Body of pancreas (tissue), 4 donors: Measurements from ENCODE around the gene SIAE. TPM values are rescaled to one million over a fixed set of nuclear protein-coding genes. Genes with fewer than 3 reads are reported as not detected.

Experiments used
- ATAC-seq: fragments of 150-250 bp; one replicate; pipeline ENCODE4 v1.9.1; 2016
- DNase-seq, 4 donors: peaks; one replicate each; pipeline ENCODE4 v3.0.0-alpha.2; 2019
- H3K27ac ChIP-seq, 4 donors: fragments of 200-600 bp; sonication (generic); 1 replicate in 3 of 4; 2 replicates in 1 of 4; pipeline versions ENCODE4 v1.5.1 to v1.6.1; 2016 to 2019; ENCODE audit warnings: mild to moderate bottlenecking in 1 of 4, mixed read lengths in 1 of 4, moderate library complexity in 1 of 4
- H3K27me3 ChIP-seq, 2 donors: fragments of 200-600 bp; sonication (generic); one replicate each; pipeline ENCODE4 v1.6.0; 2016; ENCODE audit warnings: mild to moderate bottlenecking in 1 of 2
- H3K36me3 ChIP-seq, 2 donors: fragments of 200-600 bp; sonication (generic); replicated peaks in 1 of 2; 2 replicates each; pipeline ENCODE4 v1.5.1; 2016; ENCODE audit warnings: low read depth in 2 of 2; ENCODE audit not compliant: insufficient read depth in 1 of 2
- H3K4me1 ChIP-seq: fragments of 200-600 bp; sonication (generic); one replicate; pipeline ENCODE4 v1.6.0; 2016
- H3K4me3 ChIP-seq, 2 donors: fragments of 200-600 bp; sonication (generic); 1 replicate in 1 of 2; 2 replicates in 1 of 2; pipeline ENCODE4 v1.5.1; 2016 to 2019
- H3K9me3 ChIP-seq, 3 donors: fragments of 200-600 bp; sonication (generic); 1 replicate in 2 of 3; 2 replicates in 1 of 3; pipeline ENCODE4 v1.5.1; 2016
- CTCF ChIP-seq, 7 experiments: fragments of 450-650 bp in 4 of 7; fragments of 200-600 bp in 3 of 7; sonication (generic) in 3 of 7; IDR thresholded peaks; one replicate each; pipeline ENCODE4 v1.5.1; 2016 to 2019; ENCODE audit warnings: antibody characterized with exemption in 7 of 7
- POLR2A ChIP-seq, 3 donors: fragments of 450-650 bp; IDR thresholded peaks; one replicate each; pipeline ENCODE4 v1.6.1; 2016; ENCODE audit warnings: antibody characterized with exemption in 3 of 3, mild to moderate bottlenecking in 2 of 3
- WGBS, 2 donors: methylation state at CpG; one replicate each; pipeline ENCODE4 v1.1.5; 2017; 5-methylcytosine and 5-hydroxymethylcytosine counted together
- intact Hi-C: fragments of 100-400 bp; cut with DNase I; formaldehyde crosslinking; loops from one replicate; pipeline ENCODE4 v1.15.1; 2023
- total RNA-seq, 2 donors: library from RNA; depleted of rRNA; stranded (reverse); fragments of >200 nt; gene quantifications; one replicate each; pipeline ENCODE4 v1.1.0, GENCODE V29; 2016

The SIAE gene
- total RNA-seq, 2 donors from 2014 or later, result 9.6 to 11.9 TPM

- Histone ChIP-seq H3K4me3 (no peak overlapping the region), H3K27me3 (no peaks in the 10 kb centered on the region), H3K4me1 (no peaks in the 10 kb centered on the region), H3K9me3 (no peaks in the 10 kb centered on the region), H3K27ac (no peak overlapping the region), H3K36me3 (no peaks in the 10 kb centered on the region)
- ATAC-seq, result no peak
- 65 to 77% methylated on average over 3 of the region's 3 CpGs for WGBS, 2 donors
- DNase-seq, result no peak
- no peak for TF ChIP-seq POLR2A (IDR thresholded peaks at IDR 0.05)
- TF ChIP-seq CTCF (IDR thresholded peaks at IDR 0.05), result no peak
- intact Hi-C loops, result no loop called here
These were observed 71.3 kb downstream of the SIAE start for GRCh38 chr11:124602193-124602592.

- no peaks in the 10 kb centered on the region for H3K36me3 ChIP-seq
- WGBS, 2 donors, result 54 to 57% methylated on average over 5 of the region's 5 CpGs
- no peak for TF ChIP-seq POLR2A (IDR thresholded peaks at IDR 0.05)
- TF ChIP-seq CTCF (IDR thresholded peaks at IDR 0.05), result no peak
- H3K4me3 ChIP-seq, result no peak overlapping the region
- intact Hi-C loops, result no loop called here
- no peaks in the 10 kb centered on the region for H3K9me3 ChIP-seq
- H3K27me3 ChIP-seq, result no peaks in the 10 kb centered on the region
- H3K4me1 ChIP-seq, result no peaks in the 10 kb centered on the region
- DNase-seq (no peak), ATAC-seq (no peak)
- H3K27ac ChIP-seq, result no peak overlapping the region
These were observed 72.8 kb downstream of the SIAE start for GRCh38 chr11:124600621-124601320.

GRCh38 chr11:124597626-124598025, 75.9 kb downstream of the SIAE start:
- no peak for DNase-seq
- H3K27me3 ChIP-seq, result no peaks in the 10 kb centered on the region
- H3K27ac ChIP-seq, result no peak overlapping the region
- TF ChIP-seq CTCF (IDR thresholded peaks at IDR 0.05) (no peak), POLR2A (IDR thresholded peaks at IDR 0.05) (no peak)
- intact Hi-C loops, result no loop called here
- ATAC-seq, result no peak
- H3K36me3 ChIP-seq, result no peaks in the 10 kb centered on the region
- no peak overlapping the region for H3K4me3 ChIP-seq
- H3K4me1 ChIP-seq, result no peaks in the 10 kb centered on the region
- H3K9me3 ChIP-seq, result no peaks in the 10 kb centered on the region

- Histone ChIP-seq H3K36me3 (no peaks in the 10 kb centered on the region), H3K27me3 (no peaks in the 10 kb centered on the region), H3K4me1 (no peaks in the 10 kb centered on the region), H3K27ac (no peak overlapping the region), H3K9me3 (no peaks in the 10 kb centered on the region), H3K4me3 (no peak overlapping the region)
- intact Hi-C loops, result no loop called here
- ATAC-seq (no peak), DNase-seq (no peak)
- TF ChIP-seq CTCF (IDR thresholded peaks at IDR 0.05) (no peak), POLR2A (IDR thresholded peaks at IDR 0.05) (no peak)
- WGBS, 2 donors, result 91 to 96% methylated on average over 3 of the region's 3 CpGs
These were observed 78.2 kb downstream of the SIAE start for GRCh38 chr11:124595302-124595701.

- Histone ChIP-seq H3K36me3 (no peaks in the 10 kb centered on the region), H3K27ac (no peak overlapping the region), H3K27me3 (peaks cover 0 to 8% of the 10 kb centered on the region in 2 donors), H3K4me3 (no peak overlapping the region), H3K4me1 (no peaks in the 10 kb centered on the region), H3K9me3 (no peaks in the 10 kb centered on the region)
- DNase-seq (no peak), ATAC-seq (no peak)
- WGBS, 2 donors, result 66 to 67% methylated on average over 6 of the region's 6 CpGs
- intact Hi-C loops, result no loop called here
- TF ChIP-seq POLR2A (IDR thresholded peaks at IDR 0.05) (no peak), CTCF (IDR thresholded peaks at IDR 0.05) (no peak)
These were observed 80.9 kb downstream of the SIAE start for GRCh38 chr11:124592627-124593026.
